ENCODE measurements around the gene STRAP. TPM values are rescaled to one million over a fixed set of nuclear protein-coding genes. Genes with fewer than 3 reads are reported as not detected.

STRAP gene
- total RNA-seq, 1 donor from 2014 or later = 82.4 TPM

GRCh38 chr12:15932327-15932726 is 50.1 kb downstream of the STRAP start:
- DNase-seq (ENCODE audit: low read depth) (no peak), FAIRE-seq (no peak)
- TF ChIP-seq, protein P1, sequence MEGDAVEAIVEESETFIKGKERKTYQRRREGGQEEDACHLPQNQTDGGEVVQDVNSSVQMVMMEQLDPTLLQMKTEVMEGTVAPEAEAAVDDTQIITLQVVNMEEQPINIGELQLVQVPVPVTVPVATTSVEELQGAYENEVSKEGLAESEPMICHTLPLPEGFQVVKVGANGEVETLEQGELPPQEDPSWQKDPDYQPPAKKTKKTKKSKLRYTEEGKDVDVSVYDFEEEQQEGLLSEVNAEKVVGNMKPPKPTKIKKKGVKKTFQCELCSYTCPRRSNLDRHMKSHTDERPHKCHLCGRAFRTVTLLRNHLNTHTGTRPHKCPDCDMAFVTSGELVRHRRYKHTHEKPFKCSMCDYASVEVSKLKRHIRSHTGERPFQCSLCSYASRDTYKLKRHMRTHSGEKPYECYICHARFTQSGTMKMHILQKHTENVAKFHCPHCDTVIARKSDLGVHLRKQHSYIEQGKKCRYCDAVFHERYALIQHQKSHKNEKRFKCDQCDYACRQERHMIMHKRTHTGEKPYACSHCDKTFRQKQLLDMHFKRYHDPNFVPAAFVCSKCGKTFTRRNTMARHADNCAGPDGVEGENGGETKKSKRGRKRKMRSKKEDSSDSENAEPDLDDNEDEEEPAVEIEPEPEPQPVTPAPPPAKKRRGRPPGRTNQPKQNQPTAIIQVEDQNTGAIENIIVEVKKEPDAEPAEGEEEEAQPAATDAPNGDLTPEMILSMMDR (IDR thresholded peaks at IDR 0.05; ENCODE audit: insufficient read depth, low read length, severe bottlenecking) = no peak
- no peak overlapping the region for H3K4me3 ChIP-seq (ENCODE audit: low read depth, low read length)
- H3K27me3 ChIP-seq (ENCODE audit: control insufficient read depth, insufficient read depth, low read length) = no peaks in the 10 kb centered on the region
- no peaks in the 10 kb centered on the region for H3K36me3 ChIP-seq (ENCODE audit: control insufficient read depth, insufficient read depth, low read length)

DNA sequence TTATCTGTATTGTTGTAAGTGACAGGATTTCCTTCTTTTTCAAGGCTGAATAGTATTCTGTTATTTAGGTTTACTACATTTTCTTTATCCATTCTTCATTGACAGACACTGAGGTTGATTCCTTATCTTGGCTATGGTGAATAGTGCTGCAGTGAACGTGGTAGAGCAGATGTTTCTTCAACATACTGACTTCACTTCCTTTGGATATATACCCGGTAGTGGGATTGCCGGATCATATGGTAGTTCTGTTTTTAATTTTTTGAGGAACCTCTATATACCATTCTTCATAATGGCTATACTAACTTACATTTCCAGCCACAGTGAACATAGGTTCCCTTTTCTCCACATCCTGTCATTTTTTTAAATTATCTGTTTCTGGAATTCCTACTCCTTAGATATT is 50.8 kb downstream of the STRAP start:
- H3K36me3 ChIP-seq (ENCODE audit: control insufficient read depth, insufficient read depth, low read length) = no peaks in the 10 kb centered on the region
- no peak for DNase-seq (ENCODE audit: low read depth)
- no peak overlapping the region for H3K4me3 ChIP-seq (ENCODE audit: low read depth, low read length)
- no peaks in the 10 kb centered on the region for H3K27me3 ChIP-seq (ENCODE audit: control insufficient read depth, insufficient read depth, low read length)
- no peak for FAIRE-seq
- TF ChIP-seq, protein P1 (IDR thresholded peaks at IDR 0.05; ENCODE audit: insufficient read depth, low read length, severe bottlenecking) = no peak

DNA sequence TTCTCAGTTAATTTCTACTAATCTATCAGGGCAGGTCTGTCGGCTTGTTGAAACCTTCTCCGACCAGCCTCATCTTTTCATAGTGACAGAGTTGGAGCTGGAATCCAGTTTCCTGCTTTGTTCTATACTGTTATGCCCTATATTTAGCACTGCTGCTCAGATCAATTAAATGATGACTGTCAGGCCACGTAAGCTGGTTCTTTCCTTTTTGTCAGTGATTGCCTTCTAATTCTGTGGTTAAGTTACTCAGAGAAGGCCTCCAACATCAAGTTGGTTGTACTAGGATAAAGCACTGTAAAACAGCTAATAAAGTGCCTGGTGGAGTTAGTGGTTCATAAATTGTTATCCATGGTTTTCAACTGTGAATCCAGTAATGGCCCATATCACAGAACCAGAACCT is 51.6 kb downstream of the STRAP start:
- FAIRE-seq (no peak), DNase-seq (ENCODE audit: low read depth) (no peak)
- TF ChIP-seq, protein P1 (IDR thresholded peaks at IDR 0.05; ENCODE audit: insufficient read depth, low read length, severe bottlenecking) = no peak

DNA sequence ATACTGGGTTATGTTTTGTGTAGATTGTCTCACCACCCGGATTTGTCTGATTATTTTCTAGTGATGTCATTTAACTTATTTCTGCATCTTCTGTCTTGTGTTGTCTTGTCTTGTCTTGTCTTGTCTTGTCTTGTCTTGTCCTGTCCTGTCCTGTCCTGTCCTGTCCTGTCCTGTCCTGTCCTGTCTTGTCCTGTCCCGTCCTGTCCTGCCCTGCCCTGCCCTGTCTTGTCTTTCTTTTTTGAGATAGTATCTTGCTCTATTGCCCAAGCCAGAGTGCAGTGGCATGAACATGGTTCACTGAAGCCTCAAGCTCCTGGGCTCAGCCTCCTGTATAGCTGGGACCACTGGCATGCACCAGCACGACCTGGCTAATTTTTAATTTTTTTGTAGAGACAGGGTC is 54.6 kb downstream of the STRAP start:
- FAIRE-seq (no peak), DNase-seq (ENCODE audit: low read depth) (no peak)
- TF ChIP-seq, protein P1 (IDR thresholded peaks at IDR 0.05; ENCODE audit: insufficient read depth, low read length, severe bottlenecking) = no peak
- H3K36me3 ChIP-seq (ENCODE audit: control insufficient read depth, insufficient read depth, low read length) = no peaks in the 10 kb centered on the region
- H3K27me3 ChIP-seq (ENCODE audit: control insufficient read depth, insufficient read depth, low read length) = no peaks in the 10 kb centered on the region
- no peak overlapping the region for H3K4me3 ChIP-seq (ENCODE audit: low read depth, low read length)

More for the DNA sequence above, 51.6 kb downstream of the STRAP start:
- H3K36me3 ChIP-seq (ENCODE audit: control insufficient read depth, insufficient read depth, low read length) = no peaks in the 10 kb centered on the region
- no peaks in the 10 kb centered on the region for H3K27me3 ChIP-seq (ENCODE audit: control insufficient read depth, insufficient read depth, low read length)
- H3K4me3 ChIP-seq (ENCODE audit: low read depth, low read length) = no peak overlapping the region

DNA sequence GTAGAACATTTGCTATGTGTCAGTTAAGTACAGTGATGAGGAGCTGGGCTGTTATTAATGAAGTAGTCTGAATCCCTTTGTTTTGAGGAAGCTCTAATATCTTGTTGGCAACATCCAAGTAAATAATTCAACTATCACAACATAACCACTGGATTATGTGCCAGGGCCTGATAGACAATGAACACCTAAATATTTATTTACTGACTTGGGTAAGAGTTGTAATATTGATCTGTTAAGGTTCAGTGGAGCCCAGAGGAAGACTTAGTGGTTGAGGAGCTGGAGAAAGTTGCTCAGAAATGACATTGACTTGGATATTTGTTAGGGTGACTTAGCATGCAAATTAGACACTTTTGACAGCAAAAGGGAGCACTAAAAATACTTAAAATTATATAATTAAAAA is 55.7 kb downstream of the STRAP start:
- Histone ChIP-seq H3K4me3 (ENCODE audit: low read depth, low read length) (no peak overlapping the region), H3K27me3 (ENCODE audit: control insufficient read depth, insufficient read depth, low read length) (no peaks in the 10 kb centered on the region), H3K36me3 (ENCODE audit: control insufficient read depth, insufficient read depth, low read length) (no peaks in the 10 kb centered on the region)
- DNase-seq (ENCODE audit: low read depth) (no peak), FAIRE-seq (no peak)
- TF ChIP-seq, protein P1 (IDR thresholded peaks at IDR 0.05; ENCODE audit: insufficient read depth, low read length, severe bottlenecking) = no peak

DNA sequence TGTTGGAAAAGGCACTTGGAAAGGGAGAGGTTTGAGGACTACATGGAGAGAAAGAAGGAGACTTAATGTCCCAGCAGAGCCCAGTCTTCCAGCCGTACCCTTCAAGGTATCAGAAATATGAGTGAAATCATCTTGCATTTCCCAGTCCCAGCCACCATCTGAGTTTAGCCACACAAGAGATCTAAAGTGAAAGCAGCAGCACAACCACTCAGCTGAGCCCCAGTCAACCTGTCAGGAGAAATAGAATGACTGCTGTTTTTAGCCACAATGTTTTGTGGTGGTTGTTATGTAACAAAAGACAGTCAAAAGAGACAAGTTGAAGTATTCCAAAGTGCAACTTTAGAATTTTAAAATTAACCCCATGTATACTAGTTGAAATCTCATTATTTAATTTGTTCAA is 56.9 kb downstream of the STRAP start:
- Histone ChIP-seq H3K36me3 (ENCODE audit: control insufficient read depth, insufficient read depth, low read length) (no peaks in the 10 kb centered on the region), H3K4me3 (ENCODE audit: low read depth, low read length) (no peak overlapping the region), H3K27me3 (ENCODE audit: control insufficient read depth, insufficient read depth, low read length) (no peaks in the 10 kb centered on the region)
- DNase-seq (ENCODE audit: low read depth) (no peak), FAIRE-seq (no peak)
- TF ChIP-seq, protein P1 (IDR thresholded peaks at IDR 0.05; ENCODE audit: insufficient read depth, low read length, severe bottlenecking) = no peak

All from bronchial epithelial cell (primary cell).